Mucosa of descending colon (tissue), 3 donors: ENCODE results near the gene LNPEP. TPM values are rescaled to one million over a fixed set of nuclear protein-coding genes. Genes with fewer than 3 reads are reported as not detected.

ENCODE experiments used
- ATAC-seq: fragments of 200-7000 bp; cut with Tn5 transposase; one replicate; pipeline ENCODE4 v1.9.1; 2020; ENCODE audit warnings: mild to moderate bottlenecking, moderate library complexity
- DNase-seq, 3 donors: peaks; one replicate each; pipeline ENCODE4 v3.0.0-alpha.2; 2020
- H3K36me3 ChIP-seq: fragments of 200-600 bp; one replicate; pipeline ENCODE4 v1.8.0; 2021; ENCODE audit warnings: low read depth, mild to moderate bottlenecking
- H3K4me1 ChIP-seq: fragments of 200-600 bp; one replicate; pipeline ENCODE4 v1.8.0; 2021; ENCODE audit warnings: low read depth, mild to moderate bottlenecking
- H3K4me3 ChIP-seq: fragments of 200-600 bp; one replicate; pipeline ENCODE4 v1.8.0; 2021; ENCODE audit warnings: mild to moderate bottlenecking
- H3K9me3 ChIP-seq: fragments of 200-600 bp; one replicate; pipeline ENCODE4 v1.8.0; 2021; ENCODE audit warnings: mild to moderate bottlenecking
- intact Hi-C, 2 donors: fragments of 100-400 bp; cut with DNase I in 1 of 2; cut with micrococcal nuclease in 1 of 2; formaldehyde crosslinking; loops; one replicate each; pipeline versions ENCODE4 v1.11.0 to v1.11.1; 2022; cut with DNase I, micrococcal nuclease
- long read RNA-seq, 2 donors: library from polyadenylated mRNA; unstranded; transcript quantifications; one replicate each; pipeline ENCODE4 v2.0.0, GENCODE V29; 2019 to 2021
- total RNA-seq, 3 donors: library from RNA; stranded (reverse); fragmentation: NEBNext Ultra II Directional in 2 of 3; extraction: Animal tissue kit (Norgen Biotek cat#: 25700) in 2 of 3; gene quantifications; one replicate each; pipeline versions ENCODE4 v1.2.1 to v1.2.4, GENCODE V29; 2021 to 2023
- TF ChIP-seq, protein P1 (sequence below): fragments of 200-600 bp; IDR thresholded peaks from one replicate; pipeline ENCODE4 v1.8.0; 2022; ENCODE audit warnings: antibody characterized with exemption, mild to moderate bottlenecking
- donor health status: DM: no; HTN: no; CAD: no; lungs with moderate emphysema.
- donor health status: DM: no; HTN: no; CAD: no.
- donor health status: DM: no; HTN: yes; CAD: no.

LNPEP gene
- 10 to 100 TPM; 32.3 to 54.7 (median 38.2) TPM for total RNA-seq
- long read RNA-seq, donor 1, full-length matches to known transcripts = 3 of 14 reads
- long read RNA-seq, donor 1, partial matches to known transcripts = 3 of 14 reads
- long read RNA-seq, donor 1, other reads (novel, unspliced or antisense) = 8 of 14 reads
- long read RNA-seq, donor 2, partial matches to known transcripts = 0 of 1 reads
- long read RNA-seq, donor 2, other reads (novel, unspliced or antisense) = 1 of 1 reads

- intact Hi-C loops = no loop called here
These were observed at the start of gene LNPEP for GRCh38 chr5:96935559-96936430. Gene LNPEP, plus strand, starts transcription at chr5:96936080. Its CDS starts 76 bp downstream, at chr5:96936156.

GRCh38 chr5:96893342-96893741 lies 42.5 kb upstream of the LNPEP start:
- Histone ChIP-seq H3K9me3 (no peaks in the 10 kb centered on the region), H3K4me1 (no peaks in the 10 kb centered on the region), H3K36me3 (no peaks in the 10 kb centered on the region), H3K4me3 (no peak overlapping the region)
- ATAC-seq = no peak
- DNase-seq = no peak
- intact Hi-C loops = no loop called here
- TF ChIP-seq, protein P1, sequence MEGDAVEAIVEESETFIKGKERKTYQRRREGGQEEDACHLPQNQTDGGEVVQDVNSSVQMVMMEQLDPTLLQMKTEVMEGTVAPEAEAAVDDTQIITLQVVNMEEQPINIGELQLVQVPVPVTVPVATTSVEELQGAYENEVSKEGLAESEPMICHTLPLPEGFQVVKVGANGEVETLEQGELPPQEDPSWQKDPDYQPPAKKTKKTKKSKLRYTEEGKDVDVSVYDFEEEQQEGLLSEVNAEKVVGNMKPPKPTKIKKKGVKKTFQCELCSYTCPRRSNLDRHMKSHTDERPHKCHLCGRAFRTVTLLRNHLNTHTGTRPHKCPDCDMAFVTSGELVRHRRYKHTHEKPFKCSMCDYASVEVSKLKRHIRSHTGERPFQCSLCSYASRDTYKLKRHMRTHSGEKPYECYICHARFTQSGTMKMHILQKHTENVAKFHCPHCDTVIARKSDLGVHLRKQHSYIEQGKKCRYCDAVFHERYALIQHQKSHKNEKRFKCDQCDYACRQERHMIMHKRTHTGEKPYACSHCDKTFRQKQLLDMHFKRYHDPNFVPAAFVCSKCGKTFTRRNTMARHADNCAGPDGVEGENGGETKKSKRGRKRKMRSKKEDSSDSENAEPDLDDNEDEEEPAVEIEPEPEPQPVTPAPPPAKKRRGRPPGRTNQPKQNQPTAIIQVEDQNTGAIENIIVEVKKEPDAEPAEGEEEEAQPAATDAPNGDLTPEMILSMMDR = no peak

More at GRCh38 chr5:96935559-96936430, at the start of gene LNPEP:
- peak within 1 kb of the TSS; percentile 85 for H3K4me3 ChIP-seq
- no peaks in the 10 kb centered on the region for H3K9me3 ChIP-seq
- H3K36me3 ChIP-seq = no peaks in the 10 kb centered on the region
- ATAC-seq (peak; percentile 83), DNase-seq (peak; percentile 97 to 99 (median 99))
- TF ChIP-seq, protein P1 = no peak
- H3K4me1 ChIP-seq = peaks cover 23% of the 10 kb centered on the region

DNA sequence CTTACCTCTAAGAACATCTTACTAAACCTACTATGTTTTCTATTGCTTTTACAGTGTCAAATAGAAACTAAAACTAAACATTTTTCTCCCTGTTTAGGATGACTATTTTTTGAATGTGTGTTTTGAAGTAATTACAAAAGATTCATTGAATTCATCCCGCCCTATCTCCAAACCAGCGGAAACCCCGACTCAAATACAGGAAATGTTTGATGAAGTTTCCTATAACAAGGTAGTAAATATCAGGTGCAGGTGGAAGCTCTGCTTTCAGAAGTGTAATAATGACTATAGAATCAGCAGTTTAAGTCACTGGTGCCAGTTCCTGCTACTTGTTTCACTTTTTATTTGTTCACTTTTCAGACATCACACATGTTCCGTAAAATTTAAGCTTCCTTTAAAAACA lies 39.6 kb upstream of the LNPEP start:
- intact Hi-C loops = no loop called here
- peak; percentile 46 for ATAC-seq
- TF ChIP-seq, protein P1 = no peak
- DNase-seq = no peak
- H3K4me3 ChIP-seq = no peak overlapping the region
- no peaks in the 10 kb centered on the region for H3K9me3 ChIP-seq
- H3K36me3 ChIP-seq = no peaks in the 10 kb centered on the region
- no peaks in the 10 kb centered on the region for H3K4me1 ChIP-seq

DNA sequence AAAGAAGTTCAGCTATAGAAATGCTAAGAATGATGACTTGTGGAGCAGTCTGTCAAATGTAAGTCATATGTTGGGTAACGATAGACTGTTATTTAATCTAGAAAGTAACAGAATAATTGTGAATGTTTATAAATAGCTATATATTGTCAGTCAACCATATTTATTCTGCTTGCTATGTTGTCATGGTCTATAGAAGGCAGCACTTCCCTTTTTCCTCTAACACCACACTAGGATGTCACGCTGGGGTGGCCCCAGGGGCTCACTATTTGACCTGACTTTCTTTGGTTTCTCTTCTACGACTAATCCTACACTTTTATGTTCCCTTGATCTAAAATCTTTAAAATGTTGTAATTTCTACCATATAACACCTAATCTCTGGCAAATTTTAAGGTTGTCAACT lies 39.1 kb upstream of the LNPEP start:
- intact Hi-C loops = no loop called here
- Histone ChIP-seq H3K4me3 (no peak overlapping the region), H3K4me1 (no peaks in the 10 kb centered on the region), H3K36me3 (no peaks in the 10 kb centered on the region), H3K9me3 (no peaks in the 10 kb centered on the region)
- DNase-seq (no peak), ATAC-seq (peak; percentile 71)
- TF ChIP-seq, protein P1 = no peak

- Histone ChIP-seq H3K36me3 (no peaks in the 10 kb centered on the region), H3K4me3 (no peak overlapping the region), H3K9me3 (no peaks in the 10 kb centered on the region), H3K4me1 (no peaks in the 10 kb centered on the region)
- DNase-seq (no peak), ATAC-seq (no peak)
- intact Hi-C loops = no loop called here
- TF ChIP-seq, protein P1 = no peak
These were observed 34.5 kb upstream of the LNPEP start for GRCh38 chr5:96901384-96901783.
